Left lung (tissue), 10 donors: ENCODE measurements around the gene TRABD. TPM values are rescaled to one million over a fixed set of nuclear protein-coding genes. Genes with fewer than 3 reads are reported as not detected.

Source experiments
- ATAC-seq: fragments of 200-7000 bp; cut with Tn5 transposase; one replicate; pipeline ENCODE4 v1.9.1; 2020; ENCODE audit warnings: moderate library complexity
- DNase-seq, 4 donors: peaks; one replicate each; pipeline ENCODE4 v3.0.0-alpha.2; 2013 to 2020
- H3K27ac ChIP-seq, 2 donors: fragments of 200-600 bp; sonication (generic) in 1 of 2; one replicate each; pipeline versions ENCODE4 v1.5.0 to v1.8.0; 2020 to 2021
- H3K27me3 ChIP-seq, 2 donors: fragments of 200-600 bp; sonication (generic) in 1 of 2; one replicate each; pipeline versions ENCODE4 v1.5.0 to v1.8.0; 2020 to 2021
- H3K36me3 ChIP-seq, 2 donors: fragments of 200-600 bp; sonication (generic) in 1 of 2; one replicate each; pipeline versions ENCODE4 v1.5.0 to v1.8.0; 2020 to 2021
- H3K4me1 ChIP-seq, 2 donors: fragments of 200-600 bp; one replicate each; pipeline ENCODE4 v1.8.0; 2021
- H3K4me3 ChIP-seq, 2 donors: fragments of 200-600 bp; sonication (generic) in 1 of 2; one replicate each; pipeline versions ENCODE4 v1.5.0 to v1.8.0; 2020 to 2021; ENCODE audit warnings: mild to moderate bottlenecking in 1 of 2
- H3K9me3 ChIP-seq, 2 donors: fragments of 200-600 bp; sonication (generic) in 1 of 2; one replicate each; pipeline versions ENCODE4 v1.5.0 to v1.8.0; 2020 to 2021
- CTCF ChIP-seq, 2 donors: fragments of 200-600 bp; sonication (generic) in 1 of 2; IDR thresholded peaks; one replicate each; pipeline versions ENCODE4 v1.5.0 to v1.8.0; 2021; ENCODE audit warnings: antibody characterized with exemption in 2 of 2
- intact Hi-C, 2 donors: fragments of 100-400 bp; cut with DNase I; formaldehyde crosslinking; loops; one replicate each; pipeline versions ENCODE4 v1.11.2 to v1.14.2; 2022
- polyA plus RNA-seq, 6 donors: library from polyadenylated mRNA; unstranded; fragments of 120-200 nt; gene quantifications; one replicate each; pipeline ENCODE4 v1.2.1, GENCODE V29; 2013; ENCODE audit not compliant: insufficient read length in 6 of 6
- total RNA-seq, 2 donors: library from RNA; stranded (reverse); fragmentation: NEBNext Ultra II Directional; extraction: Animal tissue kit (Norgen Biotek cat#: 25700); gene quantifications; one replicate each; pipeline ENCODE4 v1.2.1, GENCODE V29; 2021
- donor health status: DM: no; HTN: yes; CAD: no.
- donor health status: DM: no; HTN: no; CAD: no.

TRABD gene
- total and polyA plus RNA-seq, 8 donors: 16.0 to 54.2 (median 24.4) TPM

DNA sequence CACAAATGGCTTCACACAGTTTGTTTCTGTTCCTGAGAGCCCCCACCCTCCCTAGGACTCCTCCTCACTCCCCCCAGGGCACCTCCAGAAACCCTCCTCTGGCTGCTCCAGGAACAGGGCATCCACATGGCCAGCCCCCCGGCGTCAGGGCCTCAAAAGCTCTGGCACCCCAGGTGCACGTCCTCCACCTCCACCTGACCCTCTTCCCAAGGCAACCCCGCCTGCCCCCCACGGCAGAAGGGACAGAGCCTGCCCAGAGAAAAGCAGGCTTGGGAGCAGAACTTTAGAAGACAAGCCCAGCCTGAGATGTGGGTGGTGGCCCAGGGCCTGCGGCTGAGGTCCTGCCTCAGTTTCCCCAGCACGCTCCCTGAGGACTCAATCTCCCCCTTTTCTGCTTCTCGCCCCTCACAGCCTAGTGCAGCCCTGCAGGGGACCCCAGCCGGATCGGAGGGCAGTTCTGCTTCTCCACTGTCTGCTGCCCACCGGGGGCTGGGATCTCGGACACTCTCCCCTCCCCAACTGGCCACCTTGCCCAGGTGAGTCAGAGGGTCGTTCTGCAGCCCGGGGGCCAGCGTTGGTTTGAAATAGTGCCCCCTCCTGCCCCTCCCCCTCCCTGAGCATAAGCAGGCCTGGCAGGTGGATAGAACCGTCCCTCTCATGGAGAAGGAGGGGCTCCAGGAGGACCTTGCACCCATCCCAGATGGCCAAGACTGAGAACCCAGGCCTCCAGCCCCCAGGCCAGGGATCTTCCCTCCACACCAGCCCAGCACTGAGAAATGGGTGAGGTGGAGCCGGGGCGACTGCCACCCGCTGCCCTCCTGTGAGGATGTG is 2.4 kb upstream of the TRABD start:
- intact Hi-C loops: no loop called here
- DNase-seq (peak in 1 of 4 donors; percentile 62), ATAC-seq (no peak)
- TF ChIP-seq CTCF (IDR thresholded peaks at IDR 0.05): no peak
- Histone ChIP-seq H3K4me3 (no peak overlapping the region), H3K9me3 (no peaks in the 10 kb centered on the region), H3K4me1 (peaks cover 14 to 44% of the 10 kb centered on the region in 2 donors), H3K36me3 (no peaks in the 10 kb centered on the region), H3K27ac (peak overlapping the region in 1 of 2 donors; percentile 74), H3K27me3 (peaks cover 0 to 12% of the 10 kb centered on the region in 2 donors)

DNA sequence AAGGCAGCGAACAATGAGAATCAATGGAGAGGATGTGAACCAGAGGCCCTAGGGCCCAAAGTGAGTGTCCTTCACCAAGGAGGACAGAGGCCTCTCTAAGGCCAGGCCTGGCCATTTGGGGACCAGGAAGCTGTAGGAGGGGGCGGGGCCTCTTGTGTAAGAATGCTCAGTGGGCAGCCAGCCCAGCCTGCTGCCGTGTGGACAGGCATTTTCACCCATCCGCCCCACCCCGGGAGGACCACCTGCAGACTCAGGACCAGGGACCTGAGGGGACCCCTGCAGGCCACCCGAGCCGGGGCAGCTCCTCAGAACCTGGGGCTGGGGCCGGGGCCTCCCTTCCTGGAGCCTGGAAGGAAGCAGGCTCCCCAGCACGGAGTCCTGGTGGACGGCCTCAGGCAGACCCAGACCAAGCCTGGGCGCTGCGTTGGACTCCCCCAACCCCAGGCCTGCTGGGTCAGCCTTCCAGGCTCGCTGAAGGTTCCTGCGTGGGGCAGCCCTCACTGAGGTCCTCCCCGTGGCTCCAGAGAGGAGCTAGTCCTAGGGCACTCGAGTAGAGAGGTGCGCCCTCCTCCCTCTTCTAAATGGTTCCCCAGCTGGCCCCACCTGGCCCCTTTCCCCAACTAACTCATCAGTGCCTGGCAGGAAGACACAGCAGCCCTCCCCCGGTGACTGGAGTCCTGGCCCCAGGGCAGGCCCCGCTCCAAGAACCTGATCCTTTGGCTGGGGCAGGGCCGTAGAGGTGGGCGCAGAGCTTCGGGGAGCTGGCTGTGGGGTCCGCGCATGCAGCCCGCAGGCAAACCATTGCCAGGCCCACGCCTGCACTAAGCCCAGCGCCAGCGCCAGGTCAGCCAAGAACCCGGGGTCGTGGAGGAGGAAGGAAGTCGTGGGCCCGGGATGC is 1.5 kb upstream of the TRABD start:
- no peaks in the 10 kb centered on the region for H3K36me3 ChIP-seq
- intact Hi-C loops: no loop called here
- TF ChIP-seq CTCF (IDR thresholded peaks at IDR 0.05): no peak
- no peaks in the 10 kb centered on the region for H3K9me3 ChIP-seq
- H3K4me3 ChIP-seq: peak overlapping the region; percentile 43 to 77
- peak overlapping the region; percentile 30 to 74 for H3K27ac ChIP-seq
- peak; percentile 53 for ATAC-seq
- DNase-seq: peak in 3 of 4 donors; percentile 75 to 90 (median 81)
- peaks cover 0 to 3% of the 10 kb centered on the region in 2 donors for H3K27me3 ChIP-seq
- peaks cover 15 to 53% of the 10 kb centered on the region in 2 donors for H3K4me1 ChIP-seq

GRCh38 chr22:50184902-50185374 is 775 bp upstream of the TRABD start:
- peaks cover 22 to 60% of the 10 kb centered on the region in 2 donors for H3K4me1 ChIP-seq
- no peaks in the 10 kb centered on the region for H3K36me3 ChIP-seq
- no peak for TF ChIP-seq CTCF (IDR thresholded peaks at IDR 0.05)
- no peaks in the 10 kb centered on the region for H3K9me3 ChIP-seq
- peak overlapping the region; percentile 43 to 77 for H3K4me3 ChIP-seq
- H3K27ac ChIP-seq: peak overlapping the region; percentile 33 to 74
- DNase-seq: peak in 1 of 4 donors; percentile 89
- intact Hi-C loops: no loop called here
- peak; percentile 0 for ATAC-seq
- no peaks in the 10 kb centered on the region for H3K27me3 ChIP-seq

- no peak for TF ChIP-seq CTCF (IDR thresholded peaks at IDR 0.05)
- Histone ChIP-seq H3K4me3 (peak overlapping the region; percentile 62 to 77), H3K27me3 (no peaks in the 10 kb centered on the region), H3K27ac (peak overlapping the region; percentile 62 to 77), H3K36me3 (no peaks in the 10 kb centered on the region), H3K4me1 (peaks cover 24 to 71% of the 10 kb centered on the region in 2 donors), H3K9me3 (no peaks in the 10 kb centered on the region)
- DNase-seq: peak in 1 of 4 donors; percentile 85
- no peak for ATAC-seq
- intact Hi-C loops: no loop called here
Observed at GRCh38 chr22:50186181-50186714, 535 bp downstream of the TRABD start.
